Endodermal cell (in vitro differentiated cells): ENCODE results near the gene APOBEC3B. TPM values are rescaled to one million over a fixed set of nuclear protein-coding genes. Genes with fewer than 3 reads are reported as not detected.
A peak's percentile ranks its signal among the peaks of the same experiment; 100 is the strongest.

Source experiments
- DNase-seq: peaks from one replicate; pipeline ENCODE4 v3.0.0-alpha.2; 2017
- H3K27ac ChIP-seq: 2 replicates; pipeline ENCODE4 v1.5.1; 2013; ENCODE audit warnings: mild to moderate bottlenecking, low read depth, low read length, moderate library complexity
- H3K27me3 ChIP-seq: 2 replicates; pipeline ENCODE4 v1.6.1; 2013; ENCODE audit warnings: mild to moderate bottlenecking, low read length, moderate library complexity; ENCODE audit not compliant: insufficient read depth, control insufficient read depth, poor library complexity, severe bottlenecking
- H3K36me3 ChIP-seq: 2 replicates; pipeline ENCODE4 v1.7.0; 2013; ENCODE audit warnings: mild to moderate bottlenecking, low read length, moderate library complexity; ENCODE audit not compliant: control insufficient read depth, insufficient read depth
- H3K4me1 ChIP-seq: one replicate; pipeline ENCODE4 v1.7.0; 2013; ENCODE audit warnings: low read length; ENCODE audit not compliant: control insufficient read depth, insufficient read depth
- H3K4me3 ChIP-seq: 2 replicates; pipeline ENCODE4 v1.5.1; 2013; ENCODE audit warnings: mild to moderate bottlenecking, low read length, moderate library complexity
- H3K9ac ChIP-seq: 2 replicates; pipeline ENCODE4 v1.6.1; 2013; ENCODE audit warnings: mild to moderate bottlenecking, low read length, moderate library complexity; ENCODE audit not compliant: poor library complexity, severe bottlenecking; ENCODE audit errors: extremely low read depth
- H3K9me3 ChIP-seq: 2 replicates; pipeline ENCODE4 v1.6.1; 2013; ENCODE audit warnings: mild to moderate bottlenecking, low read length, moderate library complexity; ENCODE audit not compliant: control insufficient read depth
- H3K27ac Mint-ChIP-seq: 2 replicates; pipeline ENCODE4 v1.8.0; 2020; ENCODE audit warnings: mixed read lengths
- H3K27me3 Mint-ChIP-seq: 2 replicates; pipeline ENCODE4 v1.8.0; 2021; ENCODE audit warnings: mild to moderate bottlenecking, mixed read lengths; ENCODE audit not compliant: insufficient read depth
- H3K36me3 Mint-ChIP-seq: 2 replicates; pipeline ENCODE4 v1.8.0; 2020; ENCODE audit warnings: low read depth, mixed read lengths
- H3K4me1 Mint-ChIP-seq: 2 replicates; pipeline ENCODE4 v1.8.0; 2020; ENCODE audit warnings: mixed read lengths
- H3K4me3 Mint-ChIP-seq: 2 replicates; pipeline ENCODE4 v1.8.0; 2020; ENCODE audit warnings: mild to moderate bottlenecking, moderate library complexity, mixed read lengths
- H3K9me3 Mint-ChIP-seq: 2 replicates; pipeline ENCODE4 v1.8.0; 2020; ENCODE audit warnings: mild to moderate bottlenecking, mixed read lengths
- CTCF ChIP-seq: fragments of 200-600 bp; sonication (generic); conservative IDR thresholded peaks from 2 replicates; pipeline ENCODE4 v1.5.0; 2021; ENCODE audit warnings: antibody characterized with exemption, mild to moderate bottlenecking
- WGBS, 2 experiments: methylation state at CpG; one replicate each; pipeline versions ENCODE4 v1.1.5 to v1.1.7; 2013; ENCODE audit warnings: missing lambda C conversion rate in 2 of 2, mixed read lengths in 1 of 2; ENCODE audit not compliant: insufficient coverage in 1 of 2, insufficient read length in 1 of 2; 5-methylcytosine and 5-hydroxymethylcytosine counted together
- total RNA-seq, 2 donors: library from RNA; stranded (reverse); fragmentation: NEBNext Ultra II Directional in 1 of 2; extraction: Animal tissue kit (Norgen Biotek cat#: 25700) in 1 of 2; gene quantifications; 2 replicates in 1 of 2; 3 replicates in 1 of 2; pipeline ENCODE4 v1.2.1, GENCODE V29; 2021

The APOBEC3B gene
- total RNA-seq, 2 donors from 2014 or later = 4.1 to 5.4 TPM

- H3K27ac Mint-ChIP-seq = no peak overlapping the region
- TF ChIP-seq CTCF = no peak
- no peaks in the 10 kb centered on the region for H3K36me3 Mint-ChIP-seq
- Histone ChIP-seq H3K9ac (no peak overlapping the region), H3K9me3 (no peaks in the 10 kb centered on the region), H3K36me3 (no peaks in the 10 kb centered on the region), H3K27me3 (no peaks in the 10 kb centered on the region), H3K4me3 (no peak overlapping the region), H3K27ac (no peak overlapping the region), H3K4me1 (no peaks in the 10 kb centered on the region)
- H3K4me3 Mint-ChIP-seq = no peak overlapping the region
- no peaks in the 10 kb centered on the region for H3K4me1 Mint-ChIP-seq
- DNase-seq = no peak
- no peaks in the 10 kb centered on the region for H3K9me3 Mint-ChIP-seq
- 85 to 86% methylated on average over 7 to 11 of the region's 13 CpGs for WGBS, 2 experiments
- peaks cover 8% of the 10 kb centered on the region for H3K27me3 Mint-ChIP-seq
These were observed 40.6 kb upstream of the APOBEC3B start for GRCh38 chr22:38941488-38941987.

GRCh38 chr22:38942702-38943101 is 39.4 kb upstream of the APOBEC3B start:
- no peak overlapping the region for H3K4me3 ChIP-seq
- no peaks in the 10 kb centered on the region for H3K9me3 ChIP-seq
- Mint-ChIP-seq H3K36me3 (no peaks in the 10 kb centered on the region), H3K4me3 (no peak overlapping the region), H3K27me3 (peaks cover 9% of the 10 kb centered on the region), H3K4me1 (no peaks in the 10 kb centered on the region), H3K27ac (no peak overlapping the region), H3K9me3 (no peaks in the 10 kb centered on the region)
- no peaks in the 10 kb centered on the region for H3K36me3 ChIP-seq
- TF ChIP-seq CTCF = no peak
- H3K4me1 ChIP-seq = no peaks in the 10 kb centered on the region
- DNase-seq = no peak
- H3K27ac ChIP-seq = no peak overlapping the region
- H3K9ac ChIP-seq = no peak overlapping the region
- 93 to 94% methylated on average over 3 to 5 of the region's 5 CpGs for WGBS, 2 experiments
- H3K27me3 ChIP-seq = no peaks in the 10 kb centered on the region

GRCh38 chr22:38943201-38943600 is 38.9 kb upstream of the APOBEC3B start:
- Histone ChIP-seq H3K4me3 (no peak overlapping the region), H3K27ac (no peak overlapping the region), H3K9me3 (no peaks in the 10 kb centered on the region), H3K36me3 (no peaks in the 10 kb centered on the region), H3K4me1 (no peaks in the 10 kb centered on the region), H3K27me3 (no peaks in the 10 kb centered on the region), H3K9ac (no peak overlapping the region)
- Mint-ChIP-seq H3K9me3 (no peaks in the 10 kb centered on the region), H3K36me3 (no peaks in the 10 kb centered on the region), H3K4me1 (no peaks in the 10 kb centered on the region), H3K4me3 (no peak overlapping the region), H3K27ac (no peak overlapping the region), H3K27me3 (peaks cover 14% of the 10 kb centered on the region)
- DNase-seq = no peak
- 70 to 88% methylated on average over 7 to 9 of the region's 9 CpGs for WGBS, 2 experiments
- TF ChIP-seq CTCF = peak; percentile 71
